Inferior parietal cortex (tissue), 1 donor: Measurements from ENCODE around the gene CACNB2.
"Not testable (repeated sequence)": the region's sequence is repeated elsewhere in the genome, so short reads cannot be mapped to it uniquely, and the experiment has no call there.

Experiments
- DNase-seq: peaks from one replicate; pipeline ENCODE4 v3.0.0-alpha.2; 2016; ENCODE audit errors: extremely low spot score

CACNB2 gene

GRCh38 chr10:18566177-18566576, 426.0 kb downstream of the CACNB2 start:
- DNase-seq = no peak

GRCh38 chr10:18567343-18567856, 427.2 kb downstream of the CACNB2 start:
- no peak for DNase-seq

GRCh38 chr10:18570386-18570785, 430.2 kb downstream of the CACNB2 start:
- not testable (repeated sequence) for DNase-seq

GRCh38 chr10:18571076-18571475, 430.9 kb downstream of the CACNB2 start:
- DNase-seq = no peak

GRCh38 chr10:18571780-18572179, 431.6 kb downstream of the CACNB2 start:
- DNase-seq = no peak

GRCh38 chr10:18572959-18573561, 432.8 kb downstream of the CACNB2 start:
- no peak for DNase-seq

- DNase-seq = no peak
Observed at GRCh38 chr10:18576586-18576985, 436.4 kb downstream of the CACNB2 start.

- no peak for DNase-seq
Observed at GRCh38 chr10:18577823-18578685, 437.8 kb downstream of the CACNB2 start.

GRCh38 chr10:18582803-18583202, 442.6 kb downstream of the CACNB2 start:
- no peak for DNase-seq

GRCh38 chr10:18583575-18584270, 443.5 kb downstream of the CACNB2 start:
- no peak for DNase-seq

- not testable (repeated sequence) for DNase-seq
Observed at GRCh38 chr10:18586637-18587036, 446.4 kb downstream of the CACNB2 start.

GRCh38 chr10:18591141-18591540, 450.9 kb downstream of the CACNB2 start:
- DNase-seq = not testable (repeated sequence)
